Activated naive CD4-positive, alpha-beta T cell treated with anti-CD3 and anti-CD28 coated beads, Interleukin-2, amount 10 ng/mL, durations not matched to agents 7 days and 5 days (primary cell): ENCODE measurements around the gene FAM234A.
"Not testable (repeated sequence)": the region's sequence is repeated elsewhere in the genome, so short reads cannot be mapped to it uniquely, and the experiment has no call there.

Experiments used
- CTCF ChIA-PET: fragments of 350-600 bp; sonication (Branson Sonifier 250); formaldehyde crosslinking; loops from one replicate; lab custom pipeline; 2021; ENCODE audit warnings: antibody characterized with exemption; lab: Charles Lee
- DNase-seq: peaks from one replicate; pipeline ENCODE4 v3.0.0-alpha.2; 2020
- H3K27ac Mint-ChIP-seq: one replicate; pipeline ENCODE4 v1.8.0; 2021; ENCODE audit warnings: mild to moderate bottlenecking, moderate library complexity, mixed read lengths
- H3K27me3 Mint-ChIP-seq: one replicate; pipeline ENCODE4 v1.8.0; 2021; ENCODE audit warnings: mild to moderate bottlenecking, mixed read lengths
- H3K36me3 Mint-ChIP-seq: one replicate; pipeline ENCODE4 v1.8.0; 2021; ENCODE audit warnings: mixed read lengths
- H3K4me1 Mint-ChIP-seq: one replicate; pipeline ENCODE4 v1.8.0; 2021; ENCODE audit warnings: mixed read lengths
- H3K4me3 Mint-ChIP-seq: one replicate; pipeline ENCODE4 v1.8.0; 2021; ENCODE audit warnings: mild to moderate bottlenecking, moderate library complexity, mixed read lengths
- H3K9me3 Mint-ChIP-seq: one replicate; pipeline ENCODE4 v1.8.0; 2021; ENCODE audit warnings: mixed read lengths

Gene FAM234A

GRCh38 chr16:249431-249830, 14.8 kb downstream of the FAM234A start:
- Mint-ChIP-seq H3K27me3 (no peaks in the 10 kb centered on the region), H3K27ac (no peak overlapping the region), H3K4me3 (no peak overlapping the region), H3K36me3 (peaks cover 4% of the 10 kb centered on the region), H3K4me1 (peaks cover 20% of the 10 kb centered on the region), H3K9me3 (no peaks in the 10 kb centered on the region)
- CTCF ChIA-PET, result no interaction called here
- DNase-seq, result no peak

GRCh38 chr16:252366-253337, 18.0 kb downstream of the FAM234A start:
- Mint-ChIP-seq H3K4me1 (peaks cover 35% of the 10 kb centered on the region), H3K9me3 (no peaks in the 10 kb centered on the region), H3K27ac (peak overlapping the region; percentile 88), H3K4me3 (peak overlapping the region; percentile 53), H3K36me3 (peaks cover 14% of the 10 kb centered on the region), H3K27me3 (no peaks in the 10 kb centered on the region)
- peak; percentile 56 for DNase-seq
- CTCF ChIA-PET, result no interaction called here

DNA sequence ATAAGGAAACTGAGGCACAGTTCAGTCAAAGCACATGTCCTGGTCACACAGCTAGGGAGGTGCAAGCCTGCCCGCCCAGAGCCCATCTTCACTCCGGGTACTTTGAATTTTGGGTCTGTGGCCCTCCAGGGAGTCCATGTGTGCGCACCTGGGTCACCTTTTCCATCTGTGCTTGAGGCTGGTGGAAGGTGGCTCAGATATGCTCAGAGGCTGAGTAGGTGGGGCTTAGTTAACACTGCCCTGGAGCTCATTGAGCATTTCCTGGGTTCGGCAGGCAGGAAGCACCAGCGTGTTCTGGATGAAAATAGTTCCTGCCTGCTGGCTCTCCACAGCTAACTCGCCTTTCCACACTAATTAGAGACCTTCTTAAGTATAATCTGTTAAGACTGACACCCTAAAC, 19.2 kb downstream of the FAM234A start:
- DNase-seq, result peak; percentile 43
- no peaks in the 10 kb centered on the region for H3K27me3 Mint-ChIP-seq
- H3K9me3 Mint-ChIP-seq, result no peaks in the 10 kb centered on the region
- H3K4me1 Mint-ChIP-seq, result peaks cover 35% of the 10 kb centered on the region
- peak overlapping the region; percentile 56 for H3K4me3 Mint-ChIP-seq
- CTCF ChIA-PET, result interaction anchor here (2.0 kb wide), 1 partner anchor 18 kb away, joined by 5 read pairs; no protein-coding TSS in a partner anchor
- peaks cover 14% of the 10 kb centered on the region for H3K36me3 Mint-ChIP-seq
- peak overlapping the region; percentile 84 for H3K27ac Mint-ChIP-seq

DNA sequence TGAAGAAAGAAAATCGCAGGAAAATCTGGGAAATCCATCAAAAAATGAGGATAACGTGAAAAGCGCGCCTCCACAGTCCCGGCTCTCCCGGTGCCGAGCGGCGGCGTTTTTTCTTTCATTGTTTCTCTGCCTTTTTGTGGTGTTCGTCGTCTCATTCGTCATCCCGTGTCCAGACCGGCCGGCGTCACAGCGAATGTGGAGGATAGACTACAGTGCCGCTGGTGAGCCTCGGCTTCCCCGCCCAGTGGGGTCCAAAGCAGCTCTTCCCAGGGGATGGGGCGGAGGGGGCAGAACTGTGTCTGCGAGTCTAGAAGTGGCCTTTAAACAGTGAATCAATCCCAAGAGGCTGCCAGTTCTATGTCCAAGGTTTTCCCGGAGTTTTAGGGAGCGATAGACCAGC, 19.8 kb downstream of the FAM234A start:
- Mint-ChIP-seq H3K27me3 (no peaks in the 10 kb centered on the region), H3K9me3 (no peaks in the 10 kb centered on the region), H3K4me1 (peaks cover 35% of the 10 kb centered on the region), H3K36me3 (peaks cover 14% of the 10 kb centered on the region), H3K4me3 (peak overlapping the region; percentile 56), H3K27ac (peak overlapping the region; percentile 84)
- CTCF ChIA-PET, result interaction anchor here (2.0 kb wide), 1 partner anchor 19 kb away, joined by 5 read pairs; no protein-coding TSS in a partner anchor
- no peak for DNase-seq

DNA sequence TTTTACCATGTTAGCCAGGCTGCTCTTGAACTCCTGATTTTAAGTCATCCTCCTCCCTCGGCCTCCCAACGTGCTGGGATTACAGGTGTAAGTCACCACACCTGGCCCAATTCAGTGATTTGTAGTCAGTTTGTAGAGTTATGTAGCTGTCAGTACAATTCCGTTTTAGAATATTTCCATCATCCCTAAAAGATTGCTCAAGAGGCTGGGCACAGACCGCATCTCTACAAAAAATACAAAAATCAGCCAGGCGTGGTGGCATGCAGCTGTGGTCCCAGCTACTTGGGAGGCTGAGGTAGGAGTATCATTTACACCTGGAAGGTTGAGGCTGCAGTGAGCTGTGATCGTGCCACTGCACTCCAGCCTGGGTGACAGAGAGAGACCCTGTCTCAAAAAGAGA, 20.6 kb downstream of the FAM234A start:
- Mint-ChIP-seq H3K4me3 (peak overlapping the region; percentile 17), H3K9me3 (no peaks in the 10 kb centered on the region), H3K27ac (peak overlapping the region; percentile 12), H3K27me3 (no peaks in the 10 kb centered on the region), H3K36me3 (peaks cover 15% of the 10 kb centered on the region), H3K4me1 (peaks cover 35% of the 10 kb centered on the region)
- DNase-seq, result no peak
- CTCF ChIA-PET, result interaction anchor here (2.0 kb wide), 1 partner anchor 20 kb away, joined by 5 read pairs; no protein-coding TSS in a partner anchor

DNA sequence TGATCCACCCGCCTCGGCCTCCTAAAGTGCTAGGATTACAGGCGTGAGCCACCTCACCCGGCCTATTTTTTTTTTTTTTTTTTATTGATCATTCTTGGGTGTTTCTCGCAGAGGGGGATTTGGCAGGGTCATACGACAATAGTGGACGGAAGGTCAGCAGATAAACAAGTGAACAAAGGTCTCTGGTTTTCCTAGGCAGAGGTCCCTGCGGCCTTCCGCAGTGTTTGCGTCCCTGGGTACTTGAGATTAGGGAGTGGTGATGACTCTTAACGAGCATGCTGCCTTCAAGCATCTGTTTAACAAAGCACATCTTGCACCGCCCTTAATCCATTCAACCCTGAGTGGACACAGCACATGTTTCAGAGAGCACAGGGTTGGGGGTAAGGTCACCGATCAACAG, 23.5 kb downstream of the FAM234A start:
- H3K4me3 Mint-ChIP-seq, CTCF ChIA-PET, H3K9me3 Mint-ChIP-seq, DNase-seq, H3K27ac Mint-ChIP-seq, H3K27me3 Mint-ChIP-seq: not testable (repeated sequence)
- Mint-ChIP-seq H3K36me3 (peaks cover 17% of the 10 kb centered on the region), H3K4me1 (peaks cover 26% of the 10 kb centered on the region)

DNA sequence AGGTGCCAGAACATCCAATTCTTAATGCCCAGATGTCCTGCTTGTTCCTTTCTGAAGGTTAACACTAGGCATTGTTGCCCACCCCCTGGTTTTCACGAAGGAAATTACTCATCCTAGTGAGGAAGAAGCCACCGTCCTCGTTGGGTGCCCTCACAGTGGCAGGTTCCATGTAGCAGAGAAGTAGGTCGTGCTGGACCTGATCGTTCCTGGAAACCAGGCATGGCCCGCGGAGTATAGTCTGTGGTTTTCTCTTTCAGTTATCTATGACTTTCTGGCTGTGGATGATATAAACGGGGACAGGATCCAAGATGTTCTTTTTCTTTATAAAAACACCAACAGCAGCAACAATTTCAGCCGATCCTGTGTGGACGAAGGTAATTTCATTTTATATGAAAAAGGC, 24.6 kb downstream of the FAM234A start:
- no peak for DNase-seq
- Mint-ChIP-seq H3K4me3 (no peak overlapping the region), H3K36me3 (peaks cover 16% of the 10 kb centered on the region), H3K9me3 (no peaks in the 10 kb centered on the region), H3K27me3 (no peaks in the 10 kb centered on the region), H3K4me1 (peaks cover 17% of the 10 kb centered on the region), H3K27ac (no peak overlapping the region)
- CTCF ChIA-PET, result no interaction called here

DNA sequence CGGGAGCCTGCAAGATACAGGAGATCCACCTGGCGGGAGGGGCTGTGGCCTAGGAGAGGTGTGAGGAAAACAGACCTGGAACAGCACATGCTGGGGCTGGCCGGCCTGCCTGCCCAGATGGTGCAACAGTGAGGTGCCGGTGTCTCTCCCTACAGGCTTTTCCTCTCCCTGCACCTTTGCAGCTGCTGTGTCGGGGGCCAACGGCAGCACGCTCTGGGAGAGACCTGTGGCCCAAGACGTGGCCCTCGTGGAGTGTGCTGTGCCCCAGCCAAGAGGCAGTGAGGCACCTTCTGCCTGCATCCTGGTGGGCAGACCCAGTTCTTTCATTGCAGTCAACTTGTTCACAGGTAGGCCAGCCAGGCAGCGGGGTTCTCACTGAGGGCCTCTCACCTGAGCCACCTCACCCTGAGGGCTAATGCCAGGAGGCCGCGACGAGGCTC, 25.2 kb downstream of the FAM234A start:
- no peaks in the 10 kb centered on the region for H3K27me3 Mint-ChIP-seq
- CTCF ChIA-PET, result no interaction called here

DNA sequence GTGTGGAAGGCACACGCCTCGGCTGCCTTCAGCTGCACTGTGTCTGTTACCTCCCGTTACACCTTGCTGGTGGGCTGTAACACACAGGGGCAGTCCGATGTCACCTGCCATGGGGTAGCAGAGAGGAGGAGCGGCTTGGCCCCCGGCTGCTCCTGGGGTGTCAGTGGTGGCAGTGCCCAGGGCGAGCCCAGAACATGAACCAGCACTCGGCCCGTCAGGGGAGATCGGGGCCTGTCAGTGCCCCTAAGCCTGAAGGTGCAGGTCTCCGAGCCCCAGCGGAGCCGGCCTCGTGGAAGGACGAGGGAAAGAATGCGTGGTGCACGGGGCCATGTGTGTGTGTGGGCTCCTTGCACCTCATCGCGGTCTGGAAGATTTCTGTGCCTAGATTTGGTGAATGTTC, 25.7 kb downstream of the FAM234A start:
- Mint-ChIP-seq H3K27me3 (no peaks in the 10 kb centered on the region), H3K4me3 (no peak overlapping the region), H3K4me1 (peaks cover 9% of the 10 kb centered on the region), H3K27ac (no peak overlapping the region), H3K36me3 (peaks cover 12% of the 10 kb centered on the region), H3K9me3 (no peaks in the 10 kb centered on the region)
- no peak for DNase-seq
- CTCF ChIA-PET, result no interaction called here

More for the DNA sequence above, 25.2 kb downstream of the FAM234A start:
- Mint-ChIP-seq H3K4me1 (peaks cover 13% of the 10 kb centered on the region), H3K9me3 (no peaks in the 10 kb centered on the region), H3K27ac (no peak overlapping the region), H3K36me3 (peaks cover 14% of the 10 kb centered on the region), H3K4me3 (no peak overlapping the region)
- no peak for DNase-seq

DNA sequence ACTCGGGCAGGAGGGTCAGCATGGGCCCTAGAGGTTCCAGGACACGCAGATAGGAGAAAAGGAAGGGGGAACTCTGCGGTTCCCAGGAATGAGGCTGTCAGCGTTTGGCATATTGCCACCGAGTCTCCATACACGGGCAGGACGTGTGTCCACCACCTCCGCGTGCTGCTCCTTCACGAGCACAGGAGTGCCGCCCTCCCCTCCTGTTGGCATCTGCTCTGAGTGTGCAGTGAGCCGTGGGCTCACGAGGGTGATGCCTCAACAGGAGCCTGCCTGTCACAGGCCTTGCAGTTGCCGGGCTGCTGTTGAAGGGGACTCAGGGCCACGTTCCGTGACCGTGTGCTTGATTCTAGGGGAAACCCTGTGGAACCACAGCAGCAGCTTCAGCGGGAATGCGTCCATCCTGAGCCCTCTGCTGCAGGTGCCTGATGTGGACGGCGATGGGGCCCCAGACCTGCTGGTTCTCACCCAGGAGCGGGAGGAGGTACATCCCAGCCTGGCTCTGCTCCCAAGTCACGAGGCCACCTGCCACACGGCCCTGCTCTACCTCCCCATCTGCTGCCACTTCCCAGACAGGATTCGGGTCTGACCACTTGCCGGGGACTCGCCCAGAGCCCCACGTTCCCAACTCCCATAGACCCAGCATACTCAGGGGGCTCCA, 26.5 kb downstream of the FAM234A start:
- Mint-ChIP-seq H3K4me1 (peaks cover 1% of the 10 kb centered on the region), H3K27me3 (no peaks in the 10 kb centered on the region), H3K4me3 (no peak overlapping the region), H3K27ac (no peak overlapping the region), H3K36me3 (peaks cover 7% of the 10 kb centered on the region), H3K9me3 (no peaks in the 10 kb centered on the region)
- no peak for DNase-seq
- CTCF ChIA-PET, result no interaction called here

GRCh38 chr16:262121-262745, 27.6 kb downstream of the FAM234A start:
- no peaks in the 10 kb centered on the region for H3K4me1 Mint-ChIP-seq
- H3K27ac Mint-ChIP-seq, result no peak overlapping the region
- no peaks in the 10 kb centered on the region for H3K9me3 Mint-ChIP-seq

GRCh38 chr16:263182-263774, 28.7 kb downstream of the FAM234A start:
- Mint-ChIP-seq H3K4me1 (no peaks in the 10 kb centered on the region), H3K27me3 (no peaks in the 10 kb centered on the region), H3K9me3 (peaks cover 8% of the 10 kb centered on the region), H3K27ac (no peak overlapping the region), H3K4me3 (no peak overlapping the region), H3K36me3 (peaks cover 6% of the 10 kb centered on the region)
- CTCF ChIA-PET, result no interaction called here
- DNase-seq, result no peak

More at GRCh38 chr16:262121-262745, 27.6 kb downstream of the FAM234A start:
- H3K36me3 Mint-ChIP-seq, result peaks cover 6% of the 10 kb centered on the region
- no peak overlapping the region for H3K4me3 Mint-ChIP-seq
- H3K27me3 Mint-ChIP-seq, result no peaks in the 10 kb centered on the region
- CTCF ChIA-PET, result no interaction called here
- no peak for DNase-seq

DNA sequence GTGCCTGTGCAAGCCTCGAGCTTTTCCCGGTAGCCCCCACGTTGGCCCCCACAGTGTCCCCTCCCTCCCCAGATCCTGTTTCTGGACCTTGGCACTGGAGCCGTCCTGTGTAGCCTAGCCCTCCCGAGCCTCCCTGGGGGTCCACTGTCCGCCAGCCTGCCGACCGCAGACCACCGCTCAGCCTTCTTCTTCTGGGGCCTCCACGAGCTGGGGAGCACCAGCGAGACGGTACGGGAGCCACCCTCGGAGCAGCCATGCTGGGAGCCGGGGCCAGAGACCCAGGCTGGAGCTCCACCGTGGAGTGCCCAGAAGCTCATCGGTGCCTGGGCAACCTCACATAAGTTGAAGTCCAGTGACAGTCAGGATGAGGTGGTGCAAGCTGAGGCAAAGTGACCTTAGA, 29.3 kb downstream of the FAM234A start:
- peaks cover 6% of the 10 kb centered on the region for H3K36me3 Mint-ChIP-seq
- peaks cover 8% of the 10 kb centered on the region for H3K9me3 Mint-ChIP-seq
- no peak overlapping the region for H3K27ac Mint-ChIP-seq
- no peaks in the 10 kb centered on the region for H3K27me3 Mint-ChIP-seq
- CTCF ChIA-PET, result no interaction called here
- no peak for DNase-seq
- H3K4me3 Mint-ChIP-seq, result no peak overlapping the region
- H3K4me1 Mint-ChIP-seq, result no peaks in the 10 kb centered on the region

DNA sequence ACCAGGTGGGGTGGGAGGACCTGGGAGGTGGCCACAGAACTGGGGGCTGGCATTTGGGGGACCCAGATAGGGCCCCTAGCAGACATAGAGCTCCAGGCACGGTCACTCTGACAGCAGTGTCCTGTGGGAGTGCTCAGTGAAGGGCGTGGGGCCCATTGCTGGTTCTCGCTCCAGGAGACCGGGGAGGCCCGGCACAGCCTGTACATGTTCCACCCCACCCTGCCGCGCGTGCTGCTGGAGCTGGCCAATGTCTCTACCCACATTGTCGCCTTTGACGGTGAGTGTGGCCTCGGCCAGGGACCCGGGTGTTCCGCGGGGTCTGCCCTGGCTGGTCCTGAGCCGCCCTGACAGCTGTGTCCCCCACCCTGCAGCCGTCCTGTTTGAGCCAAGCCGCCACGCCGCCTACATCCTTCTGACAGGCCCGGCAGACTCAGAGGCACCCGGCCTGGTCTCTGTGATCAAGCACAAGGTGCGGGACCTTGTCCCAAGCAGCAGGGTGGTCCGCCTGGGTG, 29.9 kb downstream of the FAM234A start:
- Mint-ChIP-seq H3K36me3 (peaks cover 6% of the 10 kb centered on the region), H3K9me3 (peaks cover 8% of the 10 kb centered on the region), H3K4me3 (no peak overlapping the region), H3K4me1 (no peaks in the 10 kb centered on the region), H3K27ac (no peak overlapping the region), H3K27me3 (no peaks in the 10 kb centered on the region)
- no peak for DNase-seq
- CTCF ChIA-PET, result no interaction called here
